ENCODE data around the gene NKAPD1. TPM values are rescaled to one million over a fixed set of nuclear protein-coding genes. Genes with fewer than 3 reads are reported as not detected.
"Not testable (repeated sequence)": the region's sequence is repeated elsewhere in the genome, so short reads cannot be mapped to it uniquely, and the experiment has no call there.

The NKAPD1 gene, protein sequence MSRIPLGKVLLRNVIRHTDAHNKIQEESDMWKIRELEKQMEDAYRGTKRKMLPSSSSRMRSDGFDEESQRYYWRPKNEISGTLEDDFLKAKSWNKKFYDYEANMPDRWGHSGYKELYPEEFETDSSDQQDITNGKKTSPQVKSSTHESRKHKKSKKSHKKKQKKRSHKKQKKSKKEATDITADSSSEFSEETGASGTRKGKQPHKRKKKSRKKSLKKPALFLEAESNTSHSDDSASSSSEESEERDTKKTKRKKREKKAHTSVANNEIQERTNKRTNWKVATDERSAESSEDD
- 10 to 100 TPM; 13.5 to 13.9 TPM for total RNA-seq
- long read RNA-seq, partial matches to known transcripts = 0 of 7 reads
- long read RNA-seq, other reads (novel, unspliced or antisense) = 2 of 7 reads

DNA sequence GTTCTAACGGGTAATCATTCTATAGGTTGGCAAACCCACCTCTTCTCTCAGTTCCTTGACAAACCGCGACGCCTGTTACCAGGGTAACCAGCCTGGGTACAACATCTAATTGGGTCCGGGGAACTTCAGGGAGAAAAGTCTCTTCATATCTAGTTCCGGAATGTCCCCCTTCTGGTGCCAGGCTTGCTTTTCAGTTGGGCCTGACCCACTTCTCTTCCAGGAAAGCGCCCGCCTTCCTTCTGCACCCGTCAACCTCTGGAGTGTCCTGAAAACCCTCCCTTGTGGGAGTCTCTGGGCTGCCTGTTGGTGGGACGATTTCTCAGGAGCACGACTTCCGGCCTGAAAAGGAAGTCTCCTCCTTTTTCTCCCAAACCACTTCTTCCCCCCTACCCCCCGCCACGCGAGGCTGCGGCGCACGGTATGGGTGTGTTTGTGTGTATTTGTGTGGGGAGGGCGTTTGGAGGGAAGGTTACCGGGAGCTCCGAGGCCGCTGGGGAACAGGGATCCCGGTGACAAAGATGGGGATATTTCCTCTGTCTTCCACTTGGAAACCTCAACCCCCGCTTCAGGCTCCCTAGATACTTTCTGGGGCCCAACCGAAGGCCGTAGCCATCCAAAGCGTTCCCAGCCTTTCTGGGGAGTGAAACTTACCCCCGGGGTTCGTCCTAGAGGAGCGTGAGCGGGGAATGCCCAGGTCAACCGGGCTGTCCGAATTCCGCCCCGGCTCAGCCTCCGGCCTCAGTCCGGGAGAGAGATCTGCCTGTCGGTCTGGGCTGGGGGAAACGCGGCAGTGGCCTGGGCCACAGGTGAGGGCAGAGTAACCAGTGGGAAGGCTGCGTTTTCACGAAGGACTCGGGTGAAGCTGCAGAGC is at the start of gene NKAPD1, which contains the start of gene PIH1D2:
NKAPD1 (plus strand) TSS at position 359 of the 871 bp plus-strand sequence. CDS start 1,276 bp downstream, outside the sequence.
PIH1D2 (minus strand) TSS at position 77 of the 871 bp plus-strand sequence. CDS start 843 bp downstream, outside the sequence.
- DNase-seq (peak; percentile 65 to 75), ATAC-seq (peak; percentile 93)
- intact Hi-C loops (cut with DNase I, micrococcal nuclease) = no loop called here

DNA sequence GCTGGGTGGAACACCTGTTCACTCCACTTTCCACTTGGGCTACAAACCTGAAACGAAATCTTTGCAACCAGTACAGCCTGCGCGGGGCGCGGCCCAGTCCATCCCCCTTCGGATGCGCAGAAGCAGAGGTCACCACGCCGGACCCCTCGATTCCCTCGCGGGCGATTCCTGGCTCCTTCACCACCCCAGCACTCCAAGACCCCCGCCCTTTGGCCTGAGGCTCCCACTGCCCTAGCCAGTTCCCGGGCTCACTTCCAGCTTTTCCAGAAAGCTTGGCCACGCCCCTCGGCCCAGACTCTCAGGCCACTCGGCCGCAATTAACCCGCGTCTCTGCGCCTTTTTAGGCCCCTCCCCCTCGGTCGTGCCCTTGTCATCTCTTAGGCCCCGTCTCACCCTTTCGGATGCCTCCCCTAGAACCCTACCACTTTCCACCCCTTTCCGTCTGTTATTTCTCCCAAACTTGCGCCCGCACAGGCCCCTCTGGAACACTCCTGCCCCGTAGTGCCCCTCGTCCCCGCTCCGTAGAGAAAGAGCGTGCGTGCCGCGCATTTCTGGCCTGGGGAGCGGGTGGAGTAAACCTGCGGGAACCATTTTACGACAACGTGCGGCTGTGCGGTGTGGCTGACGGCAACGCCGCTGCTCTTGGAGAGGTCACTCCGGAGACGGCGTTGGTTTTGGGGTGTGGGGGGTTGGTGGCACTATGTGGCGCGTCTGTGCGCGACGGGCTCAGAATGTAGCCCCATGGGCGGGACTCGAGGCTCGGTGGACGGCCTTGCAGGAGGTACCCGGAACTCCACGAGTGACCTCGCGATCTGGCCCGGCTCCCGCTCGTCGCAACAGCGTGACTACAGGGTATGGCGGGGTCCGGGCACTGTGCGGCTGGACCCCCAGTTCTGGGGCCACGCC is 49.1 kb upstream of the NKAPD1 start, which contains the start of gene DLAT:
DLAT (plus strand) TSS at position 636 of the 906 bp plus-strand sequence; CDS start at position 701, 65 bp downstream.
- intact Hi-C loops (cut with DNase I, micrococcal nuclease) = no loop called here
- DNase-seq (peak; percentile 94 to 96), ATAC-seq (peak; percentile 90)

DNA sequence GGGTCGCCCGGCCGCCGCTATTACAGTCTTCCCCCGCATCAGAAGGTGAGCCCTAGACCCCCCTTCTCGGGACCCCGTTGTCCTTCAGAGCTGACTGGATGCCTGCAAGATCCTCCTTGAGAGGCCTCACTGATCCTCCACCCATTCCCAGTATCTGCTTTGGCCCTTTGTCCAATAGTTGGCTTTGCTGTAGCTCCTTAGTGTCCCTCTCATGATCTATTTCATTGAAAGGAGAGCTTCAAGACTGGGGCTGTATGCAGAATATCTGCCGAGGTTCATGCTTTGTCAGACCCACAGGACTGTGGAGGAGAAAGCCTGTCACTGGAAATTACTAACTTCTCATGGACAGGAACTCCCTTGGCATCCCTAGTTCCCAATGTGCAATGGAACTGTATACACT is 48.4 kb upstream of the NKAPD1 start:
- intact Hi-C loops (cut with DNase I, micrococcal nuclease) = no loop called here
- ATAC-seq (peak; percentile 25), DNase-seq (no peak)

DNA sequence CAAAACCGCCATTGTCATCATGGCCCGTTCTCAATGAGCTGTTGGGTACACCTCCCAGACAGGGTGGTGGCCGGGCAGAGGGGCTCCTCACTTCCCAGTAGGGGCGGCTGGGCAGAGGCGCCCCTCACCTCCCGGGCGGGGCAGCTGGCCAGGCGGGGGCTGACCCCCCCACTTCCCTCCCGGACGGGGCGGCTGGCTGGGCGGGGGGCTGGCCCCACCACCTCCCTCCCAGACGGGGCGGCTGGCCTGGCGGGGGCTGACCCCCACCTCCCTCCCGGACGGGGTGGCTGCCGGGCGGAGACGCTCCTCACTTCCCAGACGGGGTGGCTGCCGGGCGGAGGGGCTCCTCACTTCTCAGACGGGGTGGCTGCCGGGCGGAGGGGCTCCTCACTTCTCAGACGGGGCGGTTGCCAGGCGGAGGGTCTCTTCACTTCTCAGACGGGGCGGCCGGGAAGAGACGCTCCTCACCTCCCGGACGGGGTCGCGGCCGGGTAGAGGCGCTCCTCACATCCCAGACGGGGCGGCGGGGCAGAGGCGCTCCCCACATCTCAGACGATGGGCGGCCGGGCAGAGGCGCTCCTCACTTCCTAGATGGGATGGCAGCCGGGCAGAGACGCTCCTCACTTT is 47.2 kb upstream of the NKAPD1 start:
- DNase-seq; ATAC-seq; intact Hi-C loops (cut with DNase I, micrococcal nuclease): not testable (repeated sequence)

DNA sequence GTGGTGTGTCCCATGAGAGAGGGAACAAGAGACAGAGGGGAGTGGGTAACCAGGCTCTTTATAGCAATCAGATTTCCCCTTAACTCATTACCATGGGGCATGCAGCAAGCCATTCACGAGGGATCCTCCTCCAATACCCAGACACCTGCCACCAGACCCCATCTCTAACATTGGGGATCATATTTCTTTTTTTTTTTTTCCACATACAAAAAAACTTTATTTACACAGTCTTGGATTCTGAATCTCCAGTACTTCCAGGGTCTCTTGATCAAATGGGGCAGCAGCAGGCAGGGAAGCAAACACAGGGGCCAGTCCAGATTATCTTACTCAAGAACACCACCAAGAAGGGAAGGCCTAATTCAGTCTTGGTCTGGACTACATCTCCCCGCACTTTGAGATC is 44.6 kb upstream of the NKAPD1 start:
- intact Hi-C loops (cut with DNase I, micrococcal nuclease) = no loop called here
- no peak for ATAC-seq

DNA sequence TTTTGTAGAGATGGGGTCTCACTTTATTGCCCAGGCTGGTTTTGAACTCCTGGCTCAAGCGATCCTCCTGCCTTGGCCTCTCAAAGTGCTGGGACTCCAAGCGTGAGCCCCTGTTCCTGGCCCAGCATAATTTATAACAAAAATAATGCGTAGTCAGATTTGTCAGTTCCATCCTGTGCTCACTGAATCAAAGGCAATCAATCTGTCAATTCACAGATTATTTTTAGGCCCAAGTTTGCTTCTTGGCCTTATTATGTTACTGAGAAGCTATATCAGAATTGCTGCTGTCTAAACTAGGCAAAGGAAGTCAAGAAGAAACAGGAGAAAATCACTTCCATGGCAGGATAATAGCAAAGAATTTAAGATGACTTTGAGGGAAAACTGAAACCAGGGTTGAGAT is 40.2 kb upstream of the NKAPD1 start:
- no peak for ATAC-seq
- intact Hi-C loops (cut with DNase I, micrococcal nuclease) = no loop called here

More for the DNA sequence above, 44.6 kb upstream of the NKAPD1 start:
- DNase-seq = no peak

DNA sequence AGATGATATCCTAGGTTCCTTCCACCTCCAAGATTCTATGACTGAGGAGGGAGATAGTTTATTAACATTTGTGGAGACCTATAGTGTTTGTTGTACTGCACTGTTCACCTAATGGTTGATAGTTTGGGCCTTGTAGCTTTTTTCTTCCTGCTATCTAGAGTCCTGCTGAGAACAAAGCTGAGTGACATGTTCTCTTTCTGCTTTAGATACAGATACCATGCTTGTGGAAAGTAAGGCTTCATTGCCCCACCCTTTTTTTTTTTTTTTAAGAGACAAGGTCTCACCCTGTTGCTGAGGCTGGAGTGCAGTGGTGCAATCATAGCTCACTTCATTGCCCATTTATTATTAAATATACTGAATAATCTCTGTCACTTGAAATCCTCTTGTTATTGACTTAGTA is 36.6 kb upstream of the NKAPD1 start:
- ATAC-seq = no peak
- no peak for DNase-seq
- intact Hi-C loops (cut with DNase I, micrococcal nuclease) = no loop called here

More for the DNA sequence above, 40.2 kb upstream of the NKAPD1 start:
- no peak for DNase-seq

DNA sequence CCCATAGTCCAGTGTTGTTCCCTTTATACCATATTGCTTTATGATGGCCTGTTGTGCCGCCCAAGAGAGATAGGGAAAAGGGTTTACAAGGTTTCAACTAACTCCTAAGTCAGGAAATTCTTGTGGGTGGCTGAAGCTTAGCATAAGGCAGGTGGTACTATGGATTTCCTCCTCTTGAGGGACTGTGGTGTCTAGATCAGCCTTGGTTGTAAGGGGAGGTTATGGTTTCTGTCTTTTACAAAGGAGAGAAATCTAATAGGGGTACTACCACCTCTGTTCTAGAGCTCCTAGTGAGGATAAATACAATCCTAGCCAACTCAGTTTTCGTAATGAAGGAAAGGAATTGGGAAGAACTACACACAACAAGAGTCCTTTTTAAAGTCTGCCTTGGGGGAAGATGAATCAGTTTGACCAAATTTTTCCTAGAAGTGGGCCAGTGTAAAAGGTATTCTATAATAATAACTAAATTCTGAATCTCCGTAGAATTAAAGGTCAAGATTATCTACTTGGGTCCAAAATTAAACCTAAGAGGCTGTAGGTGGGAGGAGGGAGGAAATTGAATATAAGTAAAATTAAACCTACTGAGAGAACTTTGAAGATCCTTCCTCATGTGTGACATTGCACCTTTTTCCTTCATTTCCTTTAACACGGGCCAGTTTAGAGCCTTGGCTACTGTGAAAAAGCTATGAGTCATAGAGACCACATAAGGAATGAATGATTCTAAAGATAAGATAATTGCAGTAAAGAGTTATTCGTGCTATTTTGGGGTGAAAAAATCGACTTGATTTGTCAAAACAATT is 31.7 kb upstream of the NKAPD1 start:
- intact Hi-C loops (cut with DNase I, micrococcal nuclease) = no loop called here
- ATAC-seq = no peak
- no peak for DNase-seq

DNA sequence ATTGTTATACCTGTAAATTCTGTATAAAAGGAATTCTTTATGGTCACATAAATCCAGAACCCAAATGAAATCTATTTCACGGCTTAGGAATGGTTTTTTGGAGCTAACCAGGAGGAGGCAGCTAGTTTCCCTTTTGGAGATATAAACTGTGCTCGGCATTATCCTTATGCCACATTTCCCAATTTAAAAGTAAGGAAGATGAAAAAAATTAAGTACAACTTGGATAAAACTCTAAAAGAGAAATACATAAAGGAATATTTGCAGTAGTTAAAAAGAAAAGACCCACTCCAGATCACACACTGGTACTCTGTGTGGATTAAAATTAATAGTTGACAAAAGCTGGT is 31.2 kb upstream of the NKAPD1 start:
- DNase-seq = no peak
- no peak for ATAC-seq
- intact Hi-C loops (cut with DNase I, micrococcal nuclease) = no loop called here

DNA sequence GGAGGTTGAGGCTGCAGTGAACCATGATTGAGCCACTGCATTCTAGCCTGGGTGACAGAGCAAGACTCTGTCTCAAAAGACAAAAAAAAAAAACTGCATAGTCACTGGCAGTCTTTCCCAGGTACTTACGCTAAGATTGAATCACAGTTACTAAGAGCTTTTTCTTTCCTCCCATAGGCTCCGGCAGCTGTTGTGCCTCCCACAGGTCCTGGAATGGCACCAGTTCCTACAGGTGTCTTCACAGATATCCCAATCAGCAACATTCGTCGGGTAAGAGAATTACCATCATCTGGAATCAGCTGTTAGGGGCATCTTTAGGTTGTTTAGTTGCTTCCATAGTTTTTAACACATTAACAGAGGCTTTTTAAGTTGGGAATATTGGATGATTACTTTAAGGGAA is 29.1 kb upstream of the NKAPD1 start:
- intact Hi-C loops (cut with DNase I, micrococcal nuclease) = no loop called here
- ATAC-seq (no peak), DNase-seq (no peak)

DNA sequence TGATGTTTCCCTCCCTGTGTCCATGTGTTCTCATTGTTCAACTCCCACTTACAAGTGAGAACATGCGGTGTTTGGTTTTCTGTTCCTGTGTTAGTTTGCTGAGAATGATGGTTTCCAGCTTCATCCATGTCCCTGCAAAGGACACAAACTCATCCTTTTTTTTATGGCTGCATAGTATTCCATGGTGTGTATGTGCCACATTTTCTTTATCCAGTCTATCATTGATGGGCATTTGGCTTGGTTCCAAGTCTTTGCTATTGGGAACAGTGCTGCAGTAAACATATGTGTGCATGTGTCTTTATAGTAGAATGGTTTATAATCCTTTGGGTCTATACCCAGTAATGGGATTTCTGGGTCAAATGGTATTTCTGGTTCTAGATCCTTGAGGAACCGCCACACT is 27.5 kb upstream of the NKAPD1 start:
- ATAC-seq; DNase-seq; intact Hi-C loops (cut with DNase I, micrococcal nuclease): not testable (repeated sequence)

DNA sequence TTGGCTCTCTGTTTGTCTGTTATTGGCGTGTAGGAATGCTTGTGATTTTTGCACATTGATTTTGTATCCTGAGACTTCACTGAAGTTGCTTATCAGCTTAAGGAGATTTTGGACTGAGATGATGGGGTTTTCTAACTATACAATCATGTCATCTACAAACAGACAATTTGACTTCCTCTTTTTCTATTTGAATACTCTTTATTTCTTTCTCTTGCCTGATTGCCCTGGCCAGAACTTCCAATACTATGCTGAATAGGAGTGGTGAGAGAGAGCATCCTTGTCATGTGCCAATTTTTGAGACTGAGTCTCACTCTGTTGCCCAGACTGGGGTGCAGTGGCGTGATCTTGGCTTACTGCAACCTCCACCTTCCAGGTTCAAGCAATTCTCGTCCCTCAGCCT is 25.8 kb upstream of the NKAPD1 start:
- ATAC-seq; intact Hi-C loops (cut with DNase I, micrococcal nuclease): not testable (repeated sequence)

DNA sequence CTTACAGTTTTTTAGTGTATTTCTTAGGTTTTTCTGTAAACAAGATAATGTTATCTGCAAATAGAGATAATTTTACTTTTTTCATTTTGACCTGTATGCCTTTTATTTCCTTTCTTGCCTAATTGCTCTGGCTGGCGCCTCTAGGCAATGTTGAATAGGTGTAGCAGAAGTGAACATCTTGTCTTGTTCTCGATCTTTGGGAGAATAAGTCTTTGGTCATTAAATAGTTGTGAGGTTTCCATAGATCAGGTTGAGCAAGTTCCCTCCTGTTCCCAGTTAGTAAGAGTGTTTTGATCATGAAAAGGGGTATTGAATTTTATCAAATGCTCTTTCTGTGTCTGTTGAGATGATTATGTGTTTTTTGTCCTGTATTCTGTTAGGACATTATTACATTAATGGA is 24.3 kb upstream of the NKAPD1 start:
- ATAC-seq (no peak), DNase-seq (no peak)
- intact Hi-C loops (cut with DNase I, micrococcal nuclease) = no loop called here

More for the DNA sequence above, 25.8 kb upstream of the NKAPD1 start:
- not testable (repeated sequence) for DNase-seq

DNA sequence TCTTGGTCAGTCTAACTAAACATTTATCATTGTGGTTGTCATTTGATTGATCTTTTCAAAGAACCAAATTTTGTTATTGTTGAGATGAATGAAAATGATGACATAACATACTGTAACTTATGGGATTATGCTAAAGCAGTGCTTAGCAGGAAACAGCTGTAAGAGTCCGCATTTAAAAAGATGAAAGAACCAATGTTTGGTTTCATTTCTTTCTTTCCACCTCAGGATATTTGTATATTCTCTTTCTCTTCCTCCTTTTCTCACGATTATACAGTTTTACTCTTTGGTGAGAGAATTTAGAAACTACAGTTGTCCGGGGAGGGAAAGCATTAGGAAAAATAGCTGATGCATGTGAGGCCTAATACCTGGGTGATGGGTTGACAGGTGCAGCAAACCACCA is 23.4 kb upstream of the NKAPD1 start:
- intact Hi-C loops (cut with DNase I, micrococcal nuclease) = no loop called here
- DNase-seq = no peak
- no peak for ATAC-seq

DNA sequence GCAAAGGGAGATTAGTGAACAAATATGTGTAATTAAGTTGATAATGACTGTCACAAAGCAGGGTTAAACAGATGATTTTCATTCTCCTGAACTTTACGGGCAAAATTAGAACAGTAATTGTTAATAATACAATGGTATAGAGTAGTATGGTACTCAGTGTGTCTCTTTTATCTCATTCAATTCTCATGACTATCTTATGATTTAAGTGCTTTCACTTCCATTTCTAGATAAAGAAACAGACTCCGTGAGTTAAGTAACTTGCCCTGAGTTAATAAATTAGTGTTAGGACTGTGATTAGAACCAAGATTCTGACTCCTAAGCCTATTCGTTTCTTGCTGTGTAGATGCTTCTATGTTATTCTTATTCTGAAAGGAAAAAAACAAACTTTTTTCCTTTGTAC is 22.3 kb upstream of the NKAPD1 start:
- ATAC-seq = no peak
- intact Hi-C loops (cut with DNase I, micrococcal nuclease) = no loop called here
- DNase-seq = no peak

DNA sequence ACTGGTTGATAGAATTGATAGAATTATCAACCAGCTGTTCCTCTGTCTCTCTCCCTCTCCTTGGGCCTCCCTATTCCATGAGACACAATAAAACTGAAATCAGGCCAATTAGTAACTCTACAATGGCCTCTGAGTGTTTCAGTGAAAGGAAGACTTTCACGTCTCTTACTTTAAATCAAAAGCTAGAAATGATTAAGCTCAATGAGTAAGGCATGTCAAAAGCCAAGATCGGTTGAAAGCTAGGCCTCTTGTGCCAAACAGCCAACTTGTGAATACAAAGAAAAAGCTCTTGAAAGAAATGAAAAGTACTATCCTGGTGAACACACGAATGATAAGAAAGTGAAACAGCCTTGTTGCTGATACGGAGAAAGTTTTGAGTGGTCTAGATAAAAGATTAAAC is 16.9 kb upstream of the NKAPD1 start:
- intact Hi-C loops (cut with DNase I, micrococcal nuclease) = no loop called here
- ATAC-seq (no peak), DNase-seq (no peak)

DNA sequence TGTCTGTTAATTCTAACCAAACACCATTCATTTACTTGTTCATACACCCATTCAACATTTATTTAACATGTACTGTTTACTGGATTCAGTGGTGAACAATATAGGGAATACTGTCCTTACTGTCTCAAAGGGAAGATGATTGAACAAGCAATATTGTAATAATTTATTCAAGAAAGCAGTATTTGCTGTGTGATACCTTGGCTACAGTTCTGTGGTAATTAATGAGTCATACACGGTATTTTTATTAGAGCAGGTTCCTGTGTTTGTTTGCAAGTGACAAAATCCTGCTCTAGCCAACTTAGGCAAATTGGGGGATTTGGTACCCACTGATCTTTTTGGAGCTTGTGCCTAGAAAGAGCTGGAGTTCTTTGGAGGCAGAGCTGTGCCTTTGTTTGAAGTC is 16.0 kb upstream of the NKAPD1 start:
- ATAC-seq = no peak
- intact Hi-C loops (cut with DNase I, micrococcal nuclease) = no loop called here

DNA sequence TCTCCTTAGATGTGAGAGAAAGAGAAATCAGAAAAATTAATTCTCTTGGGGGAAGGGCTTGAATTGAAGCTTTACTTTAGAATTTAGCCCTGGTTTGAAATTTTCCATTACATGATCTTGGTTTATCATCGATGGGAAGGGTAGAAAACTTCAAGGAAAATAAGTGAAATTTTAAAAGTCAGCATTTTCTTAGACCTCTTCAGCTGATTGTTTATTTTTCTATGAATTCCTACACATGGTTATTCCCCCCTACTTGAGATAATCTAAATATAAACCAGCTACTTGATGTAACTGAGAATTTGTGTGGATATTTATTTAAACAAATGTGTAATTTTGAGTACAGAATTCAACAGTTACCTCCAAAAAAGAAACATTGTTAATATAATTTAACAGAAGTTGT is 11.2 kb upstream of the NKAPD1 start:
- intact Hi-C loops (cut with DNase I, micrococcal nuclease) = no loop called here
- DNase-seq = no peak
- ATAC-seq = no peak

More for the DNA sequence above, 16.0 kb upstream of the NKAPD1 start:
- no peak for DNase-seq

All from left colon (tissue), 2 donors.